ENCODE data around the gene TMEM52B. TPM values are rescaled to one million over a fixed set of nuclear protein-coding genes. Genes with fewer than 3 reads are reported as not detected.

TMEM52B gene
- total and polyA plus RNA-seq, 2 of the 13 experiments (the other 11 are each of a cell fraction or from before 2014, with no cell fraction given): not detected

- TF ChIP-seq TARDBP (CRISPR knock-in tag; IDR thresholded peaks at IDR 0.05): peak; percentile 62; the same call in 1 of the 2 replicates
- no peak for TF ChIP-seq ZNF572 (CRISPR knock-in tag; IDR thresholded peaks at IDR 0.05)
- TF ChIP-seq ZNF12 (CRISPR knock-in tag; IDR thresholded peaks at IDR 0.05): 0 out of 2 replicates have a peak, but pooled peaks have one; percentile 8
- TF ChIP-seq BRCA1 (CRISPR knock-in tag; IDR thresholded peaks at IDR 0.05): no peak
- no peak for TF ChIP-seq ZNF552 (CRISPR knock-in tag; IDR thresholded peaks at IDR 0.05; ENCODE audit: borderline replicate concordance)
- TF ChIP-seq, protein P1, sequence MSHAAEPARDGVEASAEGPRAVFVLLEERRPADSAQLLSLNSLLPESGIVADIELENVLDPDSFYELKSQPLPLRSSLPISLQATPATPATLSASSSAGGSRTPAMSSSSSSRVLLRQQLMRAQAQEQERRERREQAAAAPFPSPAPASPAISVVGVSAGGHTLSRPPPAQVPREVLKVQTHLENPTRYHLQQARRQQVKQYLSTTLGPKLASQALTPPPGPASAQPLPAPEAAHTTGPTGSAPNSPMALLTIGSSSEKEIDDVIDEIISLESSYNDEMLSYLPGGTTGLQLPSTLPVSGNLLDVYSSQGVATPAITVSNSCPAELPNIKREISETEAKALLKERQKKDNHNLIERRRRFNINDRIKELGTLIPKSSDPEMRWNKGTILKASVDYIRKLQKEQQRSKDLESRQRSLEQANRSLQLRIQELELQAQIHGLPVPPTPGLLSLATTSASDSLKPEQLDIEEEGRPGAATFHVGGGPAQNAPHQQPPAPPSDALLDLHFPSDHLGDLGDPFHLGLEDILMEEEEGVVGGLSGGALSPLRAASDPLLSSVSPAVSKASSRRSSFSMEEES (CRISPR knock-in tag; IDR thresholded peaks at IDR 0.05): peak; percentile 73
- TF ChIP-seq TSC22D2 (CRISPR knock-in tag; IDR thresholded peaks at IDR 0.05; ENCODE audit: borderline replicate concordance): peak; percentile 58; the same call in 1 of the 2 replicates
- no peak for TF ChIP-seq SRSF4 (IDR thresholded peaks at IDR 0.05; ENCODE audit: low read depth, low read length, poor library complexity, severe bottlenecking)
- TF ChIP-seq, protein P2, sequence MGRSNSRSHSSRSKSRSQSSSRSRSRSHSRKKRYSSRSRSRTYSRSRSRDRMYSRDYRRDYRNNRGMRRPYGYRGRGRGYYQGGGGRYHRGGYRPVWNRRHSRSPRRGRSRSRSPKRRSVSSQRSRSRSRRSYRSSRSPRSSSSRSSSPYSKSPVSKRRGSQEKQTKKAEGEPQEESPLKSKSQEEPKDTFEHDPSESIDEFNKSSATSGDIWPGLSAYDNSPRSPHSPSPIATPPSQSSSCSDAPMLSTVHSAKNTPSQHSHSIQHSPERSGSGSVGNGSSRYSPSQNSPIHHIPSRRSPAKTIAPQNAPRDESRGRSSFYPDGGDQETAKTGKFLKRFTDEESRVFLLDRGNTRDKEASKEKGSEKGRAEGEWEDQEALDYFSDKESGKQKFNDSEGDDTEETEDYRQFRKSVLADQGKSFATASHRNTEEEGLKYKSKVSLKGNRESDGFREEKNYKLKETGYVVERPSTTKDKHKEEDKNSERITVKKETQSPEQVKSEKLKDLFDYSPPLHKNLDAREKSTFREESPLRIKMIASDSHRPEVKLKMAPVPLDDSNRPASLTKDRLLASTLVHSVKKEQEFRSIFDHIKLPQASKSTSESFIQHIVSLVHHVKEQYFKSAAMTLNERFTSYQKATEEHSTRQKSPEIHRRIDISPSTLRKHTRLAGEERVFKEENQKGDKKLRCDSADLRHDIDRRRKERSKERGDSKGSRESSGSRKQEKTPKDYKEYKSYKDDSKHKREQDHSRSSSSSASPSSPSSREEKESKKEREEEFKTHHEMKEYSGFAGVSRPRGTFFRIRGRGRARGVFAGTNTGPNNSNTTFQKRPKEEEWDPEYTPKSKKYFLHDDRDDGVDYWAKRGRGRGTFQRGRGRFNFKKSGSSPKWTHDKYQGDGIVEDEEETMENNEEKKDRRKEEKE (IDR thresholded peaks at IDR 0.05): no peak
- no peak for TF ChIP-seq MEF2D (CRISPR knock-in tag; IDR thresholded peaks at IDR 0.05)
- TF ChIP-seq ETV6 (CRISPR knock-in tag; conservative IDR thresholded peaks at IDR 0.05): no peak
- TF ChIP-seq SP140L (CRISPR knock-in tag; IDR thresholded peaks at IDR 0.05; ENCODE audit: borderline replicate concordance): no peak; the same call in 1 of the 2 replicates
- TF ChIP-seq NR2C2 (CRISPR knock-in tag; IDR thresholded peaks at IDR 0.05; ENCODE audit: borderline replicate concordance): no peak; the same call in 1 of the 2 replicates
- TF ChIP-seq IKZF5 (CRISPR knock-in tag; IDR thresholded peaks at IDR 0.05): peak; percentile 75; the same call in 1 of the 2 replicates
- TF ChIP-seq MIXL1 (CRISPR knock-in tag; IDR thresholded peaks at IDR 0.05): no peak
- 0 out of 2 replicates have a peak, but pooled peaks have one; percentile 66 for TF ChIP-seq ZNF501 (CRISPR knock-in tag; IDR thresholded peaks at IDR 0.05)
- TF ChIP-seq SRF (IDR thresholded peaks at IDR 0.05; ENCODE audit: low read depth, low read length): no peak
- TF ChIP-seq TMF1 (CRISPR knock-in tag; IDR thresholded peaks at IDR 0.05; ENCODE audit: low read depth): no peak
- TF ChIP-seq, protein P3, sequence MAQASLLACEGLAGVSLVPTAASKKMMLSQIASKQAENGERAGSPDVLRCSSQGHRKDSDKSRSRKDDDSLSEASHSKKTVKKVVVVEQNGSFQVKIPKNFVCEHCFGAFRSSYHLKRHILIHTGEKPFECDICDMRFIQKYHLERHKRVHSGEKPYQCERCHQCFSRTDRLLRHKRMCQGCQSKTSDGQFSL (CRISPR knock-in tag; IDR thresholded peaks at IDR 0.05): no peak
- TF ChIP-seq ZNF430 (CRISPR knock-in tag; IDR thresholded peaks at IDR 0.05): 0 out of 2 replicates have a peak, but pooled peaks have one; percentile 8
- TF ChIP-seq ZNF616 (CRISPR knock-in tag; IDR thresholded peaks at IDR 0.05; ENCODE audit: low read depth): no peak
- TF ChIP-seq ZSCAN31 (CRISPR knock-in tag; IDR thresholded peaks at IDR 0.05; ENCODE audit: low read depth): no peak; the same call in 1 of the 2 replicates
- TF ChIP-seq SIN3A (IDR thresholded peaks at IDR 0.05; ENCODE audit: borderline replicate concordance, low read depth, low read length): 0 out of 2 replicates have a peak, but pooled peaks have one; percentile 21
- no peak for TF ChIP-seq SETDB1 (CRISPR knock-in tag; IDR thresholded peaks at IDR 0.05; ENCODE audit: borderline replicate concordance)
Observed at GRCh38 chr12:10211940-10212738, 33.3 kb downstream of the TMEM52B start (continued).

All from HepG2 (cell line).